ENCODE measurements around the gene RSPH3. TPM values are rescaled to one million over a fixed set of nuclear protein-coding genes. Genes with fewer than 3 reads are reported as not detected.

The RSPH3 gene
- total and polyA plus RNA-seq, 10 of the 15 experiments (the other 5 are each of a cell fraction or from before 2014, with no cell fraction given): 0.40 to 3.5 (median 1.4) TPM

DNA sequence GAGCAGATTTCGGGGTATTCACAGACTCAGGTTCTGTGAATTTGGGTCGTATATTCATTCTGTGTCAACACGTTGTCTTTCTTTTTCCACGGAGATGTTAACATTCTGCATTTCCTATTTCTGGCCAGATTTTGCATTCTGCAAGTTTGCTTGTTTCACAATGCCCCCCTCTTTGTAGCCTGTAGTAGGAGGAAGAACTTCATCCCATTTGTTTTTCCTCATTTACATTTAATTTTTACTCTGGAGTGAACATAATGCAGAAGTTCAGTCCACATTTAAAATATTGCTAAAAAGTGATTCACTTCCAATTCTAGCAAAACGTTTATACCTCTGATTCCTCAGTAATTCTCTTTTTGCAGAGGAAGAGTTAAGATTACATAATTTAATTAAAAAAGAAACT is 31.8 kb upstream of the RSPH3 start (continued):
- TF ChIP-seq ETV6 (conservative IDR thresholded peaks at IDR 0.05 in 1 of 2, IDR thresholded peaks at IDR 0.05 in 1 of 2; ENCODE audit: borderline replicate concordance in 1 of 2, low read depth in 1 of 2): no peak
- TF ChIP-seq EED (IDR thresholded peaks at IDR 0.05; ENCODE audit: low read depth): no peak
- TF ChIP-seq MYB (IDR thresholded peaks at IDR 0.05; ENCODE audit: borderline replicate concordance, low read depth, low read length): no peak
- TF ChIP-seq EZH2 (IDR thresholded peaks at IDR 0.05; ENCODE audit: borderline replicate concordance, control insufficient read depth, low read depth, low read length): no peak
- TF ChIP-seq MXI1 (IDR thresholded peaks at IDR 0.05; ENCODE audit: low read depth, low read length): no peak
- no peak for TF ChIP-seq NFYB (IDR thresholded peaks at IDR 0.05; ENCODE audit: insufficient read depth, low read depth, low read length)

DNA sequence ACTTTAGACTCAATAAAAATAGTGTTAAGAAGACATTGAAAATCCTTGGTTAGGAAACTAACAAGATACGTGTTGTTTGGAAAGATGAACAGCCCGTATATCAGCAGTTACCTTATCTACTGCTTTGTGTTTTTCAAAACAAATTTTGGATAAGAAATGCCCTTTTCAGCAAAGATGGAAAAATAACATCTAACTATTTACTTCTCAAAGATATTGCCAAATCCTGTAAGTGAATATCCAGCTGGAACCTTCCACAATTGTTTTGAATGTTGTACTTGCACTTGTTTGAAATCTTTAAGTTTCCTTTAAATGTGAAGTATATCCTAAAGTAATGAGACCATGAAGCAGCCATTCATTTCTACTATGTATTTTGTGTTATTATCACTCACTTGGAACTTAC is 30.2 kb upstream of the RSPH3 start:
- H3K79me2 ChIP-seq (ENCODE audit: control insufficient read depth, insufficient read depth, low read length): no peaks in the 10 kb centered on the region
- BruUV-seq (replicated peaks): no TSS peak
- H3K36me3 ChIP-seq (ENCODE audit: control insufficient read depth in 2 of 2, insufficient read depth in 2 of 2, low read length in 1 of 2): no peaks in the 10 kb centered on the region
- H3K9me3 ChIP-seq (replicated peaks; ENCODE audit: control insufficient read depth, insufficient read depth, low read length): peaks cover 3% of the 10 kb centered on the region; the same call in 2 of the 3 replicates
- ChIA-PET POLR2A (interaction anchor here (1.1 kb wide), 1 partner anchor 15 kb away, joined by 3 read pairs; the partner anchor contains the start of gene TAGAP), SMC1A (ENCODE audit: uncharacterized antibody, unreplicated experiment) (interaction anchor here (0.6 to 0.8 kb wide), 3 partner anchors 9 to 1506 kb away, joined by 3 to 4 read pairs (median 3); no protein-coding TSS in a partner anchor), CTCF (interaction anchor here (0.7 to 16.7 kb wide), 6 partner anchors 11 to 105 kb away, joined by 3 to 481 read pairs (median 3); no protein-coding TSS in a partner anchor), RAD21 (ENCODE audit: unreplicated experiment) (interaction anchor here (0.8 to 1.2 kb wide), 2 partner anchors 7 to 9 kb away, joined by 3 read pairs; no protein-coding TSS in a partner anchor)
- H3K9ac ChIP-seq (ENCODE audit: control insufficient read depth, insufficient read depth, low read length): no peak overlapping the region
- FAIRE-seq: no peak
- in situ Hi-C loops (cut with MboI): no loop called here
- intact Hi-C loops (cut with micrococcal nuclease; ENCODE audit: unreplicated experiment): no loop called here
- H4K20me1 ChIP-seq (ENCODE audit: control insufficient read depth, insufficient read depth): no peaks in the 10 kb centered on the region
- ATAC-seq: no peak
- no peaks in the 10 kb centered on the region for H3K4me1 ChIP-seq (ENCODE audit: control insufficient read depth, insufficient read depth, low read length)
- H2AFZ ChIP-seq (ENCODE audit: control insufficient read depth, low read depth, low read length): no peak overlapping the region
- no peak overlapping the region for H3K4me2 ChIP-seq (ENCODE audit: control insufficient read depth, insufficient read depth)
- H3K27ac ChIP-seq (ENCODE audit: control insufficient read depth, insufficient read depth): no peak overlapping the region
- no peak for DNase-seq (ENCODE audit: low read depth, low spot score)
- 90% methylated on average over 2 of the region's 2 CpGs for WGBS (ENCODE audit: insufficient coverage, insufficient replicate concordance, low lambda C conversion rate, missing lambda C conversion rate)
- no peaks in the 10 kb centered on the region for H3K27me3 ChIP-seq (replicated peaks in 1 of 2; ENCODE audit: control insufficient read depth in 2 of 2, insufficient read depth in 2 of 2, low read length in 1 of 2)
- no peak overlapping the region for H3K4me3 ChIP-seq
- no peak for TF ChIP-seq NFYA (IDR thresholded peaks at IDR 0.05; ENCODE audit: borderline replicate concordance, low read depth, low read length)
- TF ChIP-seq HDAC6 (IDR thresholded peaks at IDR 0.05; ENCODE audit: unreplicated experiment): no peak
- no peak for TF ChIP-seq JUND (IDR thresholded peaks at IDR 0.05; ENCODE audit: low read depth, low read length)
- no peak for TF ChIP-seq SPI1 (IDR thresholded peaks at IDR 0.05; ENCODE audit: borderline replicate concordance, insufficient read depth, low read depth, low read length)
- TF ChIP-seq SP1 (IDR thresholded peaks at IDR 0.05; ENCODE audit: low read depth, low read length): no peak
- TF ChIP-seq, protein P1, sequence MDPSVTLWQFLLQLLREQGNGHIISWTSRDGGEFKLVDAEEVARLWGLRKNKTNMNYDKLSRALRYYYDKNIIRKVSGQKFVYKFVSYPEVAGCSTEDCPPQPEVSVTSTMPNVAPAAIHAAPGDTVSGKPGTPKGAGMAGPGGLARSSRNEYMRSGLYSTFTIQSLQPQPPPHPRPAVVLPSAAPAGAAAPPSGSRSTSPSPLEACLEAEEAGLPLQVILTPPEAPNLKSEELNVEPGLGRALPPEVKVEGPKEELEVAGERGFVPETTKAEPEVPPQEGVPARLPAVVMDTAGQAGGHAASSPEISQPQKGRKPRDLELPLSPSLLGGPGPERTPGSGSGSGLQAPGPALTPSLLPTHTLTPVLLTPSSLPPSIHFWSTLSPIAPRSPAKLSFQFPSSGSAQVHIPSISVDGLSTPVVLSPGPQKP (IDR thresholded peaks at IDR 0.05; ENCODE audit: low read depth, low read length): no peak
- TF ChIP-seq SREBF1 (IDR thresholded peaks at IDR 0.05; ENCODE audit: low read length): no peak
- TF ChIP-seq ZNF24 (IDR thresholded peaks at IDR 0.05): no peak
- TF ChIP-seq CBX3 (IDR thresholded peaks at IDR 0.05; ENCODE audit: borderline replicate concordance, low read depth): no peak
- TF ChIP-seq, protein P2, sequence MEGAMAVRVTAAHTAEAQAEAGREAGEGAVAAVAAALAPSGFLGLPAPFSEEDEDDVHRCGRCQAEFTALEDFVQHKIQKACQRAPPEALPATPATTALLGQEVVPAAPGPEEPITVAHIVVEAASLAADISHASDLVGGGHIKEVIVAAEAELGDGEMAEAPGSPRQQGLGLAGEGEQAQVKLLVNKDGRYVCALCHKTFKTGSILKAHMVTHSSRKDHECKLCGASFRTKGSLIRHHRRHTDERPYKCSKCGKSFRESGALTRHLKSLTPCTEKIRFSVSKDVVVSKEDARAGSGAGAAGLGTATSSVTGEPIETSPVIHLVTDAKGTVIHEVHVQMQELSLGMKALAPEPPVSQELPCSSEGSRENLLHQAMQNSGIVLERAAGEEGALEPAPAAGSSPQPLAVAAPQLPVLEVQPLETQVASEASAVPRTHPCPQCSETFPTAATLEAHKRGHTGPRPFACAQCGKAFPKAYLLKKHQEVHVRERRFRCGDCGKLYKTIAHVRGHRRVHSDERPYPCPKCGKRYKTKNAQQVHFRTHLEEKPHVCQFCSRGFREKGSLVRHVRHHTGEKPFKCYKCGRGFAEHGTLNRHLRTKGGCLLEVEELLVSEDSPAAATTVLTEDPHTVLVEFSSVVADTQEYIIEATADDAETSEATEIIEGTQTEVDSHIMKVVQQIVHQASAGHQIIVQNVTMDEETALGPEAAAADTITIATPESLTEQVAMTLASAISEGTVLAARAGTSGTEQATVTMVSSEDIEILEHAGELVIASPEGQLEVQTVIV (IDR thresholded peaks at IDR 0.05; ENCODE audit: borderline replicate concordance, partially characterized antibody): no peak
- no peak for TF ChIP-seq SREBF2 (IDR thresholded peaks at IDR 0.05; ENCODE audit: low read length)
- no peak for TF ChIP-seq SKIL (IDR thresholded peaks at IDR 0.05; ENCODE audit: low read depth, poor library complexity, severe bottlenecking)

Measured in GM12878 (cell line).